Right lobe of liver (tissue), 4 donors: ENCODE results near the gene CPTP.

ENCODE experiments used
- CTCF ChIP-seq, 4 donors: fragments of 200-600 bp in 3 of 4; fragments of 450-650 bp in 1 of 4; IDR thresholded peaks; one replicate each; pipeline versions ENCODE4 v1.5.1 to v1.8.0; 2016 to 2022; ENCODE audit warnings: antibody characterized with exemption in 4 of 4, mild to moderate bottlenecking in 2 of 4
- POLR2A ChIP-seq: fragments of 450-650 bp; IDR thresholded peaks from one replicate; pipeline ENCODE4 v1.6.1; 2017; ENCODE audit warnings: antibody characterized with exemption, mild to moderate bottlenecking
- donor health status: DM: no; HTN: no; CAD: no.
- donor health status: DM: no; HTN: no; CAD: no.
- donor health status: DM: no; HTN: yes; CAD: no.

GRCh38 chr1:1295154-1295923, 29.3 kb upstream of the CPTP start:
- no peak for TF ChIP-seq CTCF (IDR thresholded peaks at IDR 0.05)
- TF ChIP-seq POLR2A = no peak
